HEK293T (cell line): ENCODE results near the gene PCNX3.

Experiments used
- L3MBTL2 ChIP-seq: fragments of 450-650 bp; conservative IDR thresholded peaks from 2 replicates; pipeline ENCODE4 v1.6.1; 2016; ENCODE audit warnings: mild to moderate bottlenecking
- SUZ12 ChIP-seq: fragments of 450-650 bp; IDR thresholded peaks from 2 replicates; pipeline ENCODE4 v1.6.1; 2016; ENCODE audit warnings: mild to moderate bottlenecking

- TF ChIP-seq SUZ12: no peak
- TF ChIP-seq L3MBTL2: no peak
Measured at GRCh38 chr11:65583589-65583988, 32.0 kb upstream of the PCNX3 start.
